Subcutaneous abdominal adipose tissue (tissue), 5 donors: ENCODE measurements around the gene LRRC7.

Source experiments
- H3K27ac ChIP-seq: one replicate; pipeline ENCODE4 v1.7.0; 2013; ENCODE audit warnings: low read depth, mild to moderate bottlenecking, inconsistent platforms, low read length, moderate library complexity
- H3K27me3 ChIP-seq, 5 donors: one replicate each; pipeline ENCODE4 v1.7.0; 2013; ENCODE audit warnings: low read length in 5 of 5, inconsistent platforms in 1 of 5; ENCODE audit not compliant: control insufficient read depth in 5 of 5, insufficient read depth in 4 of 5
- H3K36me3 ChIP-seq, 5 donors: one replicate each; pipeline ENCODE4 v1.7.0; 2013; ENCODE audit warnings: low read length in 5 of 5; ENCODE audit not compliant: control insufficient read depth in 5 of 5, insufficient read depth in 5 of 5
- H3K4me1 ChIP-seq, 5 donors: one replicate each; pipeline ENCODE4 v1.7.0; 2013; ENCODE audit warnings: low read length in 5 of 5, mild to moderate bottlenecking in 3 of 5, moderate library complexity in 1 of 5; ENCODE audit not compliant: control insufficient read depth in 5 of 5, insufficient read depth in 5 of 5
- H3K4me3 ChIP-seq, 5 donors: one replicate each; pipeline ENCODE4 v1.7.0; 2013; ENCODE audit warnings: low read length in 5 of 5, low read depth in 1 of 5
- H3K9ac ChIP-seq, 5 donors: one replicate each; pipeline ENCODE4 v1.7.0; 2013; ENCODE audit warnings: low read length in 5 of 5, mild to moderate bottlenecking in 4 of 5, moderate library complexity in 3 of 5
- H3K9me3 ChIP-seq, 5 donors: one replicate each; pipeline ENCODE4 v1.7.0; 2013; ENCODE audit warnings: low read length in 5 of 5; ENCODE audit not compliant: control insufficient read depth in 5 of 5
- donor health status: healthy.
- donor health status: healthy.
- donor health status: healthy.
- donor health status: healthy.
- donor health status: healthy.

Gene LRRC7

DNA sequence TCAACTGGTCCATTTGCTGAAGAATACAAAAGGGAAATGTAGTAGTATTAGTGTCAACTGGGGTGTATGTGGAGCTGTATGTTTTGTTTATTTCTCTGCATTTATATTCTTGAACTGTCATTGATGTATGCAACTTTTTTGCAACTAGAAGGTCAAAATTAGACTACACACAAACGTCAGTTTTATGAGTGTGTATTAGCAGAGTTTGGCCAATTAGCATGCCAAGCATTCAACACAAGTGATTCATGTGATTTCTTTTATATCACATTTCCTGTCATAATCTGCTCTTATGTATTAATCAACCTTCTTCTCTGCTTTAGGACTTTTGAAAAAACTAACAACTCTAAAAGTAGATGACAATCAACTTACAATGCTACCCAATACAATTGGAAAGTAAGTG is 426.5 kb downstream of the LRRC7 start:
- Histone ChIP-seq H3K9me3 (no peaks in the 10 kb centered on the region), H3K4me1 (no peaks in the 10 kb centered on the region), H3K27ac (no peak overlapping the region), H3K27me3 (no peaks in the 10 kb centered on the region), H3K4me3 (no peak overlapping the region), H3K36me3 (no peaks in the 10 kb centered on the region), H3K9ac (no peak overlapping the region)

DNA sequence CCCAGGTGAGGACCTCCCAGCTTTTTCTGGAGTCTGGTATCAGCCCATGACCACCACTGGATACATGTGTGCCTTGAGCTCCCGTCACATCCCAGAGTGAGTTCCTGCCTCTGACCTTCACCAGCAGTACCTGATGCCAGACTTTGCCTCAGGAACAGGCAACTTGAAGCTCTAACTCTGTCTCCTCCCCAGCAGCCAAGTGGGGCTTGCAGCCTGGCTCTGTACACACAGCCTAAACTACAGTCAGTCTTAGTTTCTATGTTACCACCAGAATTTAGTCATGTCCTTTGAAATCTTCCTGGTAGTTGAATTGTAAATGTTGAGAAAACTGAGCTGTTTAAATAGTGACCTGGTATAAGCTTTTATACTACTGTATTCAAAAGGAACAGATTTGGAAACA is 431.1 kb downstream of the LRRC7 start:
- Histone ChIP-seq H3K27ac (no peak overlapping the region), H3K27me3 (no peaks in the 10 kb centered on the region), H3K36me3 (no peaks in the 10 kb centered on the region), H3K4me1 (no peaks in the 10 kb centered on the region), H3K4me3 (no peak overlapping the region), H3K9ac (no peak overlapping the region), H3K9me3 (no peaks in the 10 kb centered on the region)

DNA sequence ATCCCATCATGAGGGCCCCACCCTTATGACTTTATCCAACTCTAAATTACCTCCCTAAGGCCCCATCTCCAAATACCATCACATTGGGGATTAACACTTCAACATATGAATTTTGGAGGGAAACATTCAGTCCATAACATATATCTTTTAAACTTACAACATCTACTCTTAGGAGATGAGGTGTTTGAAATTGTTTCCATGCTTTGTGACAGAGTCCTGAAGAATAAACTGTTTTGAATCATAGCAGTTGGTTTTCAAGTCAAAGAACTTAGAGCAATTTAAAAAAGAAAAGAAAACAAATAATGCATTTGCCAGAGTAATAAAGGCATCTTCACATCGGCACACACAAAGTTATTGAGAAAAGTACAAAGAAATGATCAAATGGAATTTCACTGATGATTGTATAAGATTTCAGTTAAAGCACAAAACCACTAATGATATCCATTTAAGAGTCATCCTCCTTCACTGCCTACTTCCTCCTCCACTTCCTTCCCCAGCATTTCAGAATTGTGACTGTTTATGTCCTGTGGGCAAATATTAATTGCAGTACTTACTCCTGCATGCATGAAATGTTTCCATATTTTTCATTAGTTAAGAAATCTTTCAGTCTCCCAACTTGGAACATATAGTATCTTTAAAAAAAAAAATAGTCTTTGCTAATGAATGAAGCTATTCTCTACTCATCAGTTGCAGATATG is 435.6 kb downstream of the LRRC7 start:
- Histone ChIP-seq H3K4me1 (no peaks in the 10 kb centered on the region), H3K9me3 (no peaks in the 10 kb centered on the region), H3K4me3 (no peak overlapping the region), H3K27me3 (no peaks in the 10 kb centered on the region), H3K36me3 (no peaks in the 10 kb centered on the region), H3K9ac (no peak overlapping the region), H3K27ac (no peak overlapping the region)

DNA sequence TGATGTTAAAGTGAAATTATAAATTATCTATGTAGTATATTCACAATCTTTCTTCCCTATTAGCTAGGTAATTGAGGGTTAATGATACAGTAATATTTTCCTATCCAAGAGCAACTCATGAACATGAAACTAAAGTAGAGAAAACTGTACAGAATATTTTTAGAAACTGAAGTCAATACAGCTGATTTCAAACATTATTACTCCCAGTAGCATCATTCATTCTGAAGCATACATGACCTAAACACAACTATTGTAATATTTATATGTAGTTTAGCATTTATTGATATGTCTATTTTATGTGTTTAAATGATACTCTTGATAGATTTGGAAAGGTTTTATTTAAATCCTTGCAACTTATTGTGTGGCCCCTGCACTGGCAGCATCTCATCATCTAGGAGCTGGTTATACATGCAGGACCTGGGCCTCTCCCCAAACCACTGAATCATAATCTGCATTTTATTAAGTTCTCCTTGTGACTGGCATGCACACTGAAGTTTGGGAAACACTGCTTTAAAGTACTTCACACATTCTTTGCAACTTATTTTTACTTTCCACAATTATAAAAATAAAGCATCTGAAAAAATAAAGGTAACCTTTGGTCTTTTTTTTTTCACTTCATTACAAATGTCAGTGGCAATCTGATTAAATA is 437.8 kb downstream of the LRRC7 start:
- no peak overlapping the region for H3K9ac ChIP-seq
- no peaks in the 10 kb centered on the region for H3K36me3 ChIP-seq
- H3K9me3 ChIP-seq, result no peaks in the 10 kb centered on the region

DNA sequence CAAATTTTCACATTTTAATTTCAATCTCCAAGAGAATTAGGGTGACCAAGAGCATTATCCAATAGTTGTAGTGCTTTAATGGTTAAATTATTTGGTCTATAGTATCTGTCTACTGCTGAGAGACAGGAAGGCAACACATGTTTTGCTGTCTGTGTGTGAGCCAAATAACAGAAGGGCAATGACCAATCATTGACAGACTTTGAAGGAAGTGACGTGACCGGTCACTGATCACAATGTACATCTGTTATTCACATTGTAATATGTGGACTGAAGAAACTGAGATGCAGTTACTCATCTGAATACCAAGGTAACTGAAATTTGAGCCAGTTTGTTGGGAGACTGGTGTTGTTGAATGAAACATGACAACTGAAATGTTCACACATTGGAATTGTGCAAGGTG is 440.9 kb downstream of the LRRC7 start:
- Histone ChIP-seq H3K27me3 (no peaks in the 10 kb centered on the region), H3K9me3 (no peaks in the 10 kb centered on the region), H3K9ac (no peak overlapping the region), H3K27ac (no peak overlapping the region), H3K4me1 (no peaks in the 10 kb centered on the region), H3K36me3 (no peaks in the 10 kb centered on the region), H3K4me3 (no peak overlapping the region)

More for the DNA sequence above, 437.8 kb downstream of the LRRC7 start:
- no peak overlapping the region for H3K4me3 ChIP-seq
- H3K4me1 ChIP-seq, result no peaks in the 10 kb centered on the region
- no peaks in the 10 kb centered on the region for H3K27me3 ChIP-seq
- no peak overlapping the region for H3K27ac ChIP-seq

DNA sequence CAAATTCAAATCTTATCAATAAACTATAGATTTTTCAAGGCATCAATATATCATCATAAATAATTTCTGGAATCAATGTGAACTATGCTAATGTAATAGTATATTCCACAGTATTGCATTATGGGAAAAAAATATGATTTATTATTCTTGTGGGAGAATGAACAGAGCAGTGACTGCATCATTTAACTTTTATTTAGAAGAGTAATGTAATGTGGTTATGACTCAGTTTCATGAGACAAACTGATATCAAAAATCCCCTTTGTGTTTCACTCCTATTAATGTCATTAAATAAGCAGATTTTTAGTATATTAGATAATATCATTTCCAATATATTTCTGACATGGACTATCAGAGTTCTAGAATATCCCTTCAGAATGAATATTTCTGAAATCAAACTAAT is 450.0 kb downstream of the LRRC7 start:
- H3K27ac ChIP-seq, result no peak overlapping the region
- H3K27me3 ChIP-seq, result no peaks in the 10 kb centered on the region
- no peaks in the 10 kb centered on the region for H3K36me3 ChIP-seq

DNA sequence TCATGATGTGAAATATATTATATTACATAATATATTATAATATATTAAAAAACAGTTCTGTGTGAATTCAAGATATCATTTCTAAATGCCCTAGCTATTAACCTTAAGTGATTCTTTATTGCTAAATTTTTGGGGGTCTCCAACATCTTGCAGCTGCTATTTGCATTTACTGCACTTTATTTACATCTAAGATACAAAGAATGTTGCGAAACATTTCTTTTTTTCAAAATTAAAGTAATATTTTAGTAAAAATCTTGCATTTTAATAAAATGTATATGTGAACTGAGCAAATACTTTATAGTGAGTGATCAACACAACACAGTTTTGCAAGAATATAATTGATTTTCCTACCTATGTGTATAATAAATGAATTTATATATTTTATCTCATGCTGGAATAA is 456.6 kb downstream of the LRRC7 start:
- no peaks in the 10 kb centered on the region for H3K9me3 ChIP-seq
- no peak overlapping the region for H3K4me3 ChIP-seq
- H3K36me3 ChIP-seq, result no peaks in the 10 kb centered on the region
- H3K27ac ChIP-seq, result no peak overlapping the region
- H3K27me3 ChIP-seq, result no peaks in the 10 kb centered on the region
- no peaks in the 10 kb centered on the region for H3K4me1 ChIP-seq
- H3K9ac ChIP-seq, result no peak overlapping the region

More for the DNA sequence above, 450.0 kb downstream of the LRRC7 start:
- Histone ChIP-seq H3K9ac (no peak overlapping the region), H3K4me3 (no peak overlapping the region), H3K9me3 (no peaks in the 10 kb centered on the region), H3K4me1 (no peaks in the 10 kb centered on the region)

DNA sequence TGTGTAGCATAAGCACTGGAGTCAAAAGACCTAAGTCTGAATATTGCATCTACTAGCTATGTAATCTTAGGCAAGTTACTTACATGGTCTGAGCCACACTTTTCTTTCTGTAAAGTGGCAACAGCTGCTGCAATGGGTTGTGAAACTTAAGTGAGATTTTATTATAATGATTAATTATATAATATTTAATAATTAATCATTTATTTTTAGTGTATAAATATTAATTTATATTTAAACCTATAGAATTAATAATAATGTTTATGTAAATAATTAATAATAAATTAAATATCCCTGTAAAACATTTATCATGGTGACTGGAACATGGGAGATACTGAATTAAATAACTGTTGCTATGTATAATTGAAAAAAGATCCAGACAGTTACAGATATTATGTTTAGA is 457.3 kb downstream of the LRRC7 start:
- Histone ChIP-seq H3K27ac (no peak overlapping the region), H3K9me3 (no peaks in the 10 kb centered on the region), H3K36me3 (no peaks in the 10 kb centered on the region), H3K4me1 (no peaks in the 10 kb centered on the region), H3K27me3 (no peaks in the 10 kb centered on the region), H3K4me3 (no peak overlapping the region), H3K9ac (no peak overlapping the region)

DNA sequence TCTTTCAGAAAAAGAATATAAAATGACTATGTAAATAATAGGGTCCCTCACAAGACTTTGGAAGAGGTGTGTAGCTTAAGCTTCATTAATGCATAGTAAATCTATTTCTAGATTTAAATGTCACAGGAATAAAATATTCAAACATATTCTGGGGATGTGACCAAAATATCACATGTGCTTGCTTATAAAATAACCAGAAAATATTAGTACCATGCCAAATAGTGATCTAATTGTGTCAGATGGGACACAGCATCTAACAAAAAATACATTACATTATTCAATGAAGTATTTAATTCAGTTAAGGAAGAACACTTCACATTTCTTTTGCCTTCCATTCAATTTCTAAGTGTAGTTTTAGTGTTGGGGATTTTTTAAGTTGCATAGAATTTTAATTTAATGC is 458.1 kb downstream of the LRRC7 start:
- Histone ChIP-seq H3K9me3 (no peaks in the 10 kb centered on the region), H3K9ac (no peak overlapping the region), H3K36me3 (no peaks in the 10 kb centered on the region), H3K4me1 (no peaks in the 10 kb centered on the region), H3K27me3 (no peaks in the 10 kb centered on the region), H3K4me3 (no peak overlapping the region), H3K27ac (no peak overlapping the region)

DNA sequence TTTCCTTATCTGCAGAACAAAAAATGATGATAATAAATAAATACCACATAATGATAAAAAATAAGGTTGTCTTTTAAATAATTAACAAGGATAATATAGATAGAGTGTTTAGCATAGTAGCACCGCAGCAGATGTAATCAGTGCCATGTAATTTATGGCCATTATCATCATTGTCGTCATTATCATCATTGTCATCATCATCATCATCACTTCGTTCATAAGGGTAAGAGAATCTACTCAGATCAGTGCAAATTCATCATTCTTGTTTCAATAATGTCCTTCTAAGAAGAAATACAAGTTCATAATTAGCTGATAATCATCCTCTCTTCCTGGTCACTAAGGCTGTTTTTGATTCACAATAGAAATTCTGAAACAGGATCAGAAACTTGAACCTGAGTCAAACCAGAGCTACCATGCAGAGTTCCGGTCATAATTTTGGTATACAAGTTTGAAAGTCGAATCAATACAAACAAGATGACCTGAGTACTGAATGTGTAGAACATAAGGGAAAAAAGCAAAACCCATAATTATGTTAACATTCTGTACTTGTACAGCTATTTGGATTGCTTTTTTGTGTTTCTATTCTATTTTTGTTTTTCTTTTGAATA is 465.6 kb downstream of the LRRC7 start:
- H3K27ac ChIP-seq, result no peak overlapping the region
- H3K9ac ChIP-seq, result no peak overlapping the region
- no peaks in the 10 kb centered on the region for H3K36me3 ChIP-seq
- no peaks in the 10 kb centered on the region for H3K9me3 ChIP-seq
- no peaks in the 10 kb centered on the region for H3K27me3 ChIP-seq
- no peaks in the 10 kb centered on the region for H3K4me1 ChIP-seq
- no peak overlapping the region for H3K4me3 ChIP-seq
